BJ (cell line): ENCODE data around the gene MTG2. TPM values are rescaled to one million over a fixed set of nuclear protein-coding genes. Genes with fewer than 3 reads are reported as not detected.

Experiments
- CTCF ChIA-PET: fragments of 350-600 bp; formaldehyde crosslinking; extraction: SDS; loops from one replicate; lab custom pipeline; 2021; ENCODE audit warnings: antibody characterized with exemption, inconsistent platforms; lab: Yijun Ruan, JAX
- POLR2A ChIA-PET: fragments of 300-600 bp; sonication (Branson Sonifier 250); formaldehyde crosslinking; extraction: SDS; loops from one replicate; lab custom pipeline; 2021; ENCODE audit warnings: antibody characterized with exemption; lab: Charles Lee
- DNase-seq: peaks from one replicate; pipeline ENCODE4 v3.0.0-alpha.2; 2011; ENCODE audit warnings: low read depth
- H3K27me3 ChIP-seq: 2 replicates; pipeline ENCODE4 v1.6.0; 2011; ENCODE audit warnings: low read length; ENCODE audit not compliant: control insufficient read depth, insufficient read depth
- H3K36me3 ChIP-seq: 2 replicates; pipeline ENCODE4 v1.5.1; 2011; ENCODE audit warnings: low read length; ENCODE audit not compliant: control insufficient read depth, insufficient read depth
- H3K4me3 ChIP-seq: 2 replicates; pipeline ENCODE4 v1.5.1; 2011; ENCODE audit warnings: low read depth, mild to moderate bottlenecking, control low read depth, low read length
- polyA plus RNA-seq: library from polyadenylated mRNA; depleted of rRNA; stranded (reverse); fragments of >200 nt; gene quantifications from 2 replicates; pipeline ENCODE4 v1.2.3, GENCODE V29; 2011
- TF ChIP-seq, protein P1 (sequence below): IDR thresholded peaks from 2 replicates; pipeline ENCODE4 v1.5.1; 2011; ENCODE audit warnings: low read depth, mild to moderate bottlenecking, control low read depth, inconsistent platforms, low read length, moderate library complexity; ENCODE audit not compliant: insufficient read depth

The MTG2 gene
- polyA plus RNA-seq, 1 experiment, result 19.3 TPM

DNA sequence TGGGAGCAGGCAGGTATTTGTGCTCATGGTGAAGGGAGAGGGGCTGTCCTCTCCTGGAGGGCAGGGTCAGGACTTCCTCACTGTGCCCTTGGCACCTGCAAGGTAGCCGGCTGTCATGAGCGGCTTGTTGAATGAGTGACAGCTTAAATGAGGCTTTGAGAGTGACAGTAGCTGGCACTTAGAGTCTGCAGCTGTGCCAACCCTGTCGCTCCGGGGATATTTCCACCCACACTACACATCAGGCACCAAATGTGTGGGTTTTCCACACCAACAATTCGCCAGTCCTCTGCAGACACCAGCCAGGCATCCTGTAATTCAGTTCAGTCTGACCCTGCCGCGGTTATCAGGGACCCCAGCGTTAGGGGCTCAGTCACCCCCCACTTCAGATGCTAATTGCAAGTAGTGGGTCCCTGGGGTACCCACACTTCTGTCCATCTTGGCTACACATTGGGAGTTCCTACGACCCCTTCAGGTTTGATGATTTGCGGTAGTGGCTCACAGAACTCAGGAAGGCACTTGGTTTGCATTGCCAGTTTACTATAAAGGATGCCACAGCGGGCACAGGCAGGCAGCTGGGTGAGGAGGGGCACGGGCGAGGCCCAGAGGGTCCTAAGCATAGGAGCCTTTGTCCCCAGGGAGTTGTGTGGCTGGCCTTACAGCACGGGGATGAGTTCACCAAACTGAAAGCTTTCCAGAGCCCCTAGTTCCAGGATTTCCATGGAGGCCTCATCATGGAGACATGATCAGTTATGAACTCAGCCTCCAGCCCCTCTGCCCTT is 9.1 kb downstream of the MTG2 start:
- DNase-seq, result no peak
- ChIA-PET CTCF (interaction anchor here (0.6 kb wide), 1 partner anchor 44 kb away, joined by 3 read pairs; no protein-coding TSS in a partner anchor), POLR2A (no interaction called here)
- Histone ChIP-seq H3K27me3 (no peaks in the 10 kb centered on the region), H3K36me3 (peaks cover 8% of the 10 kb centered on the region), H3K4me3 (no peak overlapping the region)
- TF ChIP-seq, protein P1, sequence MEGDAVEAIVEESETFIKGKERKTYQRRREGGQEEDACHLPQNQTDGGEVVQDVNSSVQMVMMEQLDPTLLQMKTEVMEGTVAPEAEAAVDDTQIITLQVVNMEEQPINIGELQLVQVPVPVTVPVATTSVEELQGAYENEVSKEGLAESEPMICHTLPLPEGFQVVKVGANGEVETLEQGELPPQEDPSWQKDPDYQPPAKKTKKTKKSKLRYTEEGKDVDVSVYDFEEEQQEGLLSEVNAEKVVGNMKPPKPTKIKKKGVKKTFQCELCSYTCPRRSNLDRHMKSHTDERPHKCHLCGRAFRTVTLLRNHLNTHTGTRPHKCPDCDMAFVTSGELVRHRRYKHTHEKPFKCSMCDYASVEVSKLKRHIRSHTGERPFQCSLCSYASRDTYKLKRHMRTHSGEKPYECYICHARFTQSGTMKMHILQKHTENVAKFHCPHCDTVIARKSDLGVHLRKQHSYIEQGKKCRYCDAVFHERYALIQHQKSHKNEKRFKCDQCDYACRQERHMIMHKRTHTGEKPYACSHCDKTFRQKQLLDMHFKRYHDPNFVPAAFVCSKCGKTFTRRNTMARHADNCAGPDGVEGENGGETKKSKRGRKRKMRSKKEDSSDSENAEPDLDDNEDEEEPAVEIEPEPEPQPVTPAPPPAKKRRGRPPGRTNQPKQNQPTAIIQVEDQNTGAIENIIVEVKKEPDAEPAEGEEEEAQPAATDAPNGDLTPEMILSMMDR, result no peak

GRCh38 chr20:62192635-62193034 is 9.8 kb downstream of the MTG2 start:
- ChIA-PET CTCF (no interaction called here), POLR2A (no interaction called here)
- TF ChIP-seq, protein P1, result no peak

DNA sequence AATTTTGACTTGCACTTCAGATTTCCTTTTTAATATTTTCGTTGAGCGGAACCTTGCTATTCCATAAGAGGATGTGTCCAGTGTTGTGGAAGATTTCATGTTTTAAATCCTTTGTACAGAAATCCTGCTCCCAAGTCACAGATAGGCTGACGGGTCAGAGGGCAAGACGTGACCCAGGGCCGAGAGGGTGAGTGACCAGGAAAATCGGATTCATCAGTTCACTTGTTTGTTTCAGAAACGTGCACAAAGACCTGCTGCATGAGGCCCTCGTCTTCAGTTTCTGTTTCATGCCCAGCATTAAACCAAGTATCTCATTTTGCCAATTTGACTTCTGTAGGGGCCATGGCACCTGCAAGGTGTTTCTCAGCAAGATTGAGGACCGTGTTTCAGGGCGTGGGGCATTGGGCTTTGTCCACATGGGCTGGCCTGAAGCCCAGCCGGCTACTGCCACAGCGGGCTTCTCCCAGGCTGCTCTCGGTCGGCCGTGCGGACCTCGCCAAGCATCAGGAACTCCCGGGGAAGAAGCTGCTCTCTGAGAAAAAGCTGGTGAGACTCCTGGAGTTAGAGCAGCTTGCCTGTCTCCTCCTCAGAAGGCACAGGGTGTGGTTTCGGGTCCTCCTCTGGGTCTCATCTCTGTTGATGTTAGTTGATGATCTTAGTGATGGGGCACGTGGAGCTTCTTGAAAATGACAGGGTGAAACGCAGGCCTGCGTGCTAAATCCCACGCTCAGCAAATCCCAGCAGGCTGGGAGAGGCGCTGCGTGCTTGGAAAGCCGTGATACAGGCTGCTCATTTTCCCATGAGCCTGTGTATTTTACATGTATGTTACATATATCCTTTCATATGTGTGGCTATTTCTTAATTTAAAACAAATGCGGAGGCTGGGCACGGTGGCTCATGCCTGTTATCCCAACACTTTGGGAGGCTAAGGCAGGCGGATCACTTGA is 10.5 kb downstream of the MTG2 start:
- H3K36me3 ChIP-seq, result peaks cover 12% of the 10 kb centered on the region
- no peak overlapping the region for H3K4me3 ChIP-seq
- DNase-seq, result no peak
- TF ChIP-seq, protein P1, result no peak
- ChIA-PET POLR2A (no interaction called here), CTCF (no interaction called here)
- H3K27me3 ChIP-seq, result no peaks in the 10 kb centered on the region

More at GRCh38 chr20:62192635-62193034, 9.8 kb downstream of the MTG2 start:
- peaks cover 8% of the 10 kb centered on the region for H3K36me3 ChIP-seq
- no peaks in the 10 kb centered on the region for H3K27me3 ChIP-seq
- H3K4me3 ChIP-seq, result no peak overlapping the region
- DNase-seq, result no peak

DNA sequence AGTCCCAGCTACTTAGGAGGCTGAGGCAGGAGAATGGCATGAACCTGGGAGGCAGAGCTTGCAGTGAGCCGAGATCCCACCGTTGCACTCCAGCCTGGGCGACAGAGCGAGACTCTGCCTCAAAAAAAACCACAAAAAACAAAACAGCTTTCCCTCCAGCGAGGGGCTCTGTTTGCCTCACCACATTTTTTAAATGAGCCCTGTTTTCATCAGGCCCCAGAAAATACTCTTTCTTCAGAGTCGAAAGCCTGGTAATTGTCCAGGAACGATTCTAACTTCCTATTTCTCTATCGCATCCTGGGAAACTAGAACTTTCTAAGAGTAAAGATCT is 12.2 kb downstream of the MTG2 start:
- TF ChIP-seq, protein P1, result no peak
- Histone ChIP-seq H3K27me3 (no peaks in the 10 kb centered on the region), H3K36me3 (peaks cover 17% of the 10 kb centered on the region), H3K4me3 (no peak overlapping the region)
- no peak for DNase-seq
- CTCF ChIA-PET, result no interaction called here
- POLR2A ChIA-PET, result no interaction called here

DNA sequence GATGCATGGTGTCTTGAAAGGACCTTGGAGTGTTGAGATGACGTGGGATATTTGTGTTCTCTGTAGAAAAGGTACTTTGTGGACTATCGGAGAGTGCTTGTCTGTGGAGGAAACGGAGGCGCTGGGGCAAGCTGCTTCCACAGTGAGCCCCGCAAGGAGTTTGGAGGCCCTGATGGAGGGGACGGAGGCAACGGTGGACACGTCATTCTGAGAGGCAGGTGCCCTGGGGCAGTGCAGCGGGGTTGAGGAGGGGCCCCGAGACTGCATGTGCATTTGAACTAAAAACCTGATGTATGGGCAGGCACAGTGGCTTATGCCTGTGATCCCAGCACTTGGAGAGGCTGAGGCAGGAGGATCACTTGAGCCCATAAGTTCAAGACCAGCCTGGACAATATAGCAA is 12.9 kb downstream of the MTG2 start:
- POLR2A ChIA-PET, result no interaction called here
- peaks cover 21% of the 10 kb centered on the region for H3K36me3 ChIP-seq
- CTCF ChIA-PET, result no interaction called here
- TF ChIP-seq, protein P1, result no peak
- no peak overlapping the region for H3K4me3 ChIP-seq
- H3K27me3 ChIP-seq, result no peaks in the 10 kb centered on the region
- DNase-seq, result no peak
